ENCODE measurements around the gene PTPRCAP. TPM values are rescaled to one million over a fixed set of nuclear protein-coding genes. Genes with fewer than 3 reads are reported as not detected.
A peak's percentile ranks its signal among the peaks of the same experiment; 100 is the strongest.
"Not testable (repeated sequence)": the region's sequence is repeated elsewhere in the genome, so short reads cannot be mapped to it uniquely, and the experiment has no call there.

PTPRCAP gene
- polyA plus RNA-seq, 1 donor from 2014 or later: 3.4 TPM

DNA sequence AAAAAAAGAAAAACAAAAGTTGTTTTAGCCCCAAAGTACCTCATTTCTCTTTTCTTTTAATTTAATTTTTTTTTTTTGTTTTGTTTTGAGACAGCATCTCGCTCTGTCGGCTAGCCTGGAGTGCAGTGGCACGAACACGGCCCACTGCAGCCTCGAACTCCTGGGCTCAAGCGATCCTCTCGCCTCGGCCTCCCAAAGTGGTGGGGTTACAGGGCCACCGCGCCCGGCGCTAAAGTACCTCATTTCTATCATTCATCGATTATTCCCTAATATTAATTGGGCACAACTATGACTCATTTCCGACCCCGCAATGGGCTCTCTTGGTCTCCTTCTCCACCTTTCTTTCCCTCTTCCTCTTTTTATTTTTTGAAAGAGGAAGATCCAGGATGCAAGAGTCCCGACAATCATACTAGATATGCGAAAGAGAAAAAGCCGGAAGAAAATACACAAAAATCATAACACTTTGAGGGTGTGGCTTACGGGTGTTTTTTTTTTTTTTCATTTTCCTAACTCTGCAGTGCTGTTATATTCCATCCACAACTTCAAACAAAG lies 44.9 kb upstream of the PTPRCAP start:
- Histone ChIP-seq H2AFZ (ENCODE audit: low read depth, low read length) (peak overlapping the region; percentile 71), H3K27ac (ENCODE audit: low read length) (peak overlapping the region; percentile 90), H4K20me1 (ENCODE audit: insufficient read depth) (no peaks in the 10 kb centered on the region), H3K4me3 (ENCODE audit: low read length) (peak overlapping the region; percentile 73), H3K27me3 (ENCODE audit: insufficient read depth, low read depth, low read length) (no peaks in the 10 kb centered on the region), H3F3A (ENCODE audit: insufficient read depth, low read length, poor library complexity, severe bottlenecking) (no peaks in the 10 kb centered on the region), H3K9ac (ENCODE audit: low read length) (peak overlapping the region; percentile 80), H3K9me3 (ENCODE audit: low read length) (no peaks in the 10 kb centered on the region), H3K79me2 (replicated peaks; ENCODE audit: insufficient read depth, low read length) (peaks cover 4% of the 10 kb centered on the region), H3K4me2 (ENCODE audit: low read length) (peak overlapping the region; percentile 64), H3K9me2 (ENCODE audit: insufficient read depth, low read length) (no peaks in the 10 kb centered on the region), H3K36me3 (ENCODE audit: insufficient read depth, low read length) (no peaks in the 10 kb centered on the region)
- TF ChIP-seq SMC3 (conservative IDR thresholded peaks at IDR 0.05; ENCODE audit: poor library complexity) (no peak), TAF1 (IDR thresholded peaks at IDR 0.05; ENCODE audit: low read depth) (no peak), RAD21 (conservative IDR thresholded peaks at IDR 0.05) (no peak), EZH2 (IDR thresholded peaks at IDR 0.05; ENCODE audit: borderline replicate concordance, insufficient read depth, low read length, poor library complexity, severe bottlenecking) (no peak), POLR2AphosphoS5 (IDR thresholded peaks at IDR 0.05) (no peak), EP300 (conservative IDR thresholded peaks at IDR 0.05; ENCODE audit: poor library complexity, severe bottlenecking) (no peak), MXI1 (conservative IDR thresholded peaks at IDR 0.05; ENCODE audit: poor library complexity, severe bottlenecking) (no peak)
- TF ChIP-seq, protein P1, sequence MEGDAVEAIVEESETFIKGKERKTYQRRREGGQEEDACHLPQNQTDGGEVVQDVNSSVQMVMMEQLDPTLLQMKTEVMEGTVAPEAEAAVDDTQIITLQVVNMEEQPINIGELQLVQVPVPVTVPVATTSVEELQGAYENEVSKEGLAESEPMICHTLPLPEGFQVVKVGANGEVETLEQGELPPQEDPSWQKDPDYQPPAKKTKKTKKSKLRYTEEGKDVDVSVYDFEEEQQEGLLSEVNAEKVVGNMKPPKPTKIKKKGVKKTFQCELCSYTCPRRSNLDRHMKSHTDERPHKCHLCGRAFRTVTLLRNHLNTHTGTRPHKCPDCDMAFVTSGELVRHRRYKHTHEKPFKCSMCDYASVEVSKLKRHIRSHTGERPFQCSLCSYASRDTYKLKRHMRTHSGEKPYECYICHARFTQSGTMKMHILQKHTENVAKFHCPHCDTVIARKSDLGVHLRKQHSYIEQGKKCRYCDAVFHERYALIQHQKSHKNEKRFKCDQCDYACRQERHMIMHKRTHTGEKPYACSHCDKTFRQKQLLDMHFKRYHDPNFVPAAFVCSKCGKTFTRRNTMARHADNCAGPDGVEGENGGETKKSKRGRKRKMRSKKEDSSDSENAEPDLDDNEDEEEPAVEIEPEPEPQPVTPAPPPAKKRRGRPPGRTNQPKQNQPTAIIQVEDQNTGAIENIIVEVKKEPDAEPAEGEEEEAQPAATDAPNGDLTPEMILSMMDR (IDR thresholded peaks at IDR 0.05; ENCODE audit: poor library complexity, severe bottlenecking): no peak
- TF ChIP-seq, protein P2, sequence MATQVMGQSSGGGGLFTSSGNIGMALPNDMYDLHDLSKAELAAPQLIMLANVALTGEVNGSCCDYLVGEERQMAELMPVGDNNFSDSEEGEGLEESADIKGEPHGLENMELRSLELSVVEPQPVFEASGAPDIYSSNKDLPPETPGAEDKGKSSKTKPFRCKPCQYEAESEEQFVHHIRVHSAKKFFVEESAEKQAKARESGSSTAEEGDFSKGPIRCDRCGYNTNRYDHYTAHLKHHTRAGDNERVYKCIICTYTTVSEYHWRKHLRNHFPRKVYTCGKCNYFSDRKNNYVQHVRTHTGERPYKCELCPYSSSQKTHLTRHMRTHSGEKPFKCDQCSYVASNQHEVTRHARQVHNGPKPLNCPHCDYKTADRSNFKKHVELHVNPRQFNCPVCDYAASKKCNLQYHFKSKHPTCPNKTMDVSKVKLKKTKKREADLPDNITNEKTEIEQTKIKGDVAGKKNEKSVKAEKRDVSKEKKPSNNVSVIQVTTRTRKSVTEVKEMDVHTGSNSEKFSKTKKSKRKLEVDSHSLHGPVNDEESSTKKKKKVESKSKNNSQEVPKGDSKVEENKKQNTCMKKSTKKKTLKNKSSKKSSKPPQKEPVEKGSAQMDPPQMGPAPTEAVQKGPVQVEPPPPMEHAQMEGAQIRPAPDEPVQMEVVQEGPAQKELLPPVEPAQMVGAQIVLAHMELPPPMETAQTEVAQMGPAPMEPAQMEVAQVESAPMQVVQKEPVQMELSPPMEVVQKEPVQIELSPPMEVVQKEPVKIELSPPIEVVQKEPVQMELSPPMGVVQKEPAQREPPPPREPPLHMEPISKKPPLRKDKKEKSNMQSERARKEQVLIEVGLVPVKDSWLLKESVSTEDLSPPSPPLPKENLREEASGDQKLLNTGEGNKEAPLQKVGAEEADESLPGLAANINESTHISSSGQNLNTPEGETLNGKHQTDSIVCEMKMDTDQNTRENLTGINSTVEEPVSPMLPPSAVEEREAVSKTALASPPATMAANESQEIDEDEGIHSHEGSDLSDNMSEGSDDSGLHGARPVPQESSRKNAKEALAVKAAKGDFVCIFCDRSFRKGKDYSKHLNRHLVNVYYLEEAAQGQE (IDR thresholded peaks at IDR 0.05; ENCODE audit: borderline replicate concordance): no peak

DNA sequence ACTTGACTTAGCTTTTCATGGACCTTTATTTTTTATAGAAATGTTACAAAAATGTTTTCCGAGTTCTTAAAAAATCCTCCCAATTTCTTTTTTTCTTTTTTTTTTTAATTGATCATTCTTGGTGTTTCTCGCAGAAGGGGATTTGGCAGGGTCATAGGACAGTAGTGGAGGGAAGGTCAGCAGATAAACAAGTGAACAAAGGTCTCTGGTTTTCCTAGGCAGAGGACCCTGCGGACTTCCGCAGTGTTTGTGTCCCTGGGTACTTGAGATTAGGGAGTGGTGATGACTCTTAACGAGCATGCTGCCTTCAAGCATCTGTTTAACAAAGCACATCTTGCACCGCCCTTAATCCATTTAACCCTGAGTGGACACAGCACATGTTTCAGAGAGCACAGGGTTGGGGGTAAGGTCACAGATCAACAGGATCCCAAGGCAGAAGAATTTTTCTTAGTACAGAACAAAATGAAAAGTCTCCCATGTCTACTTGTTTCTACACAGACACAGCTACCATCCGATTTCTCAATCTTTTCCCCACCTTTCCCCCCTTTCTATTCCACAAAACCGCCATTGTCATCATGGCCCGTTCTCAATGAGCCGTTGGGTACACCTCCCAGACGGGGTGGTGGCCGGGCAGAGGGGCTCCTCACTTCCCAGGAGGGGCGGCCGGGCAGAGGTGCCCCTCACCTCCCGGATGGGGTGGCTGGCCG lies 40.0 kb upstream of the PTPRCAP start:
- H3K36me3 ChIP-seq (ENCODE audit: insufficient read depth, low read length); H4K20me1 ChIP-seq (ENCODE audit: insufficient read depth); H3K9me3 ChIP-seq (ENCODE audit: low read length); H3K9me2 ChIP-seq (ENCODE audit: insufficient read depth, low read length); H2AFZ ChIP-seq (ENCODE audit: low read depth, low read length); H3K27ac ChIP-seq (ENCODE audit: low read length); H3F3A ChIP-seq (ENCODE audit: insufficient read depth, low read length, poor library complexity, severe bottlenecking); H3K4me2 ChIP-seq (ENCODE audit: low read length); H3K9ac ChIP-seq (ENCODE audit: low read length); H3K79me2 ChIP-seq (replicated peaks; ENCODE audit: insufficient read depth, low read length); H3K4me3 ChIP-seq (ENCODE audit: low read length); H3K27me3 ChIP-seq (ENCODE audit: insufficient read depth, low read depth, low read length): not testable (repeated sequence)

DNA sequence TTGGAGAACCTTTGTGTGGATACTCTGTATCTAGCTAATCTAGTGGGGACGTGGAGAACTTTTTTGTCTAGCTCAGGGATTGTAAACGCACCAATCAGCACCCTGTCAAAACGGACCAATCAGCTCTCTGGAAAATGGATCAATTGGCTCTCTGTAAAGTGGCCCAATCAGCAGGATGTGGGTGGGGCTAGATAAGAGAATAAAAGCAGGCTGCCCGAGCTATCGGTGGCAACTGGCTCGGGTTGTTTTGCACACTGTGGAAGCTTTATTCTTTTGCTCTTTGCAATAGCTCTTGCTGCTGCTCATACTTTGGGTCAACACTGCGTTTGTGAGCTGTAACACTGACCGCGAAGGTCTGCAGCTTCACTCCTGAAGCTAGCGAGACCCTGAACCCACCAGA lies 39.2 kb upstream of the PTPRCAP start:
- H3K9ac ChIP-seq (ENCODE audit: low read length); H2AFZ ChIP-seq (ENCODE audit: low read depth, low read length); H3K9me3 ChIP-seq (ENCODE audit: low read length); H3K4me2 ChIP-seq (ENCODE audit: low read length); H3K9me2 ChIP-seq (ENCODE audit: insufficient read depth, low read length); H3F3A ChIP-seq (ENCODE audit: insufficient read depth, low read length, poor library complexity, severe bottlenecking); H4K20me1 ChIP-seq (ENCODE audit: insufficient read depth); H3K4me3 ChIP-seq (ENCODE audit: low read length); H3K27ac ChIP-seq (ENCODE audit: low read length); H3K79me2 ChIP-seq (replicated peaks; ENCODE audit: insufficient read depth, low read length); H3K36me3 ChIP-seq (ENCODE audit: insufficient read depth, low read length); H3K27me3 ChIP-seq (ENCODE audit: insufficient read depth, low read depth, low read length): not testable (repeated sequence)

Measured in neural cell (in vitro differentiated cells).